Spleen (tissue), 7 donors: ENCODE measurements around the gene ZNF385C.

Source experiments
- POLR2A ChIP-seq, 3 donors: fragments of 450-650 bp; IDR thresholded peaks; one replicate each; pipeline ENCODE4 v1.5.1; 2017; ENCODE audit warnings: antibody characterized with exemption in 3 of 3, mild to moderate bottlenecking in 1 of 3
- TF ChIP-seq, protein P1 (sequence below), 11 experiments: fragments of 200-600 bp in 7 of 11; fragments of 450-650 bp in 4 of 11; sonication (generic) in 4 of 11; IDR thresholded peaks in 8 of 11; conservative IDR thresholded peaks in 3 of 11; 1 replicate in 7 of 11; 2 replicates in 4 of 11; pipeline versions ENCODE4 v1.4.0 to v1.8.0; 2016 to 2021; ENCODE audit warnings: antibody characterized with exemption in 11 of 11, inconsistent platforms in 4 of 11, mild to moderate bottlenecking in 1 of 11
- donor health status: DM: no; HTN: no; CAD: no; lungs with moderate emphysema.
- donor health status: DM: no; HTN: no; CAD: no.
- donor health status: DM: no; HTN: no; CAD: no.

DNA sequence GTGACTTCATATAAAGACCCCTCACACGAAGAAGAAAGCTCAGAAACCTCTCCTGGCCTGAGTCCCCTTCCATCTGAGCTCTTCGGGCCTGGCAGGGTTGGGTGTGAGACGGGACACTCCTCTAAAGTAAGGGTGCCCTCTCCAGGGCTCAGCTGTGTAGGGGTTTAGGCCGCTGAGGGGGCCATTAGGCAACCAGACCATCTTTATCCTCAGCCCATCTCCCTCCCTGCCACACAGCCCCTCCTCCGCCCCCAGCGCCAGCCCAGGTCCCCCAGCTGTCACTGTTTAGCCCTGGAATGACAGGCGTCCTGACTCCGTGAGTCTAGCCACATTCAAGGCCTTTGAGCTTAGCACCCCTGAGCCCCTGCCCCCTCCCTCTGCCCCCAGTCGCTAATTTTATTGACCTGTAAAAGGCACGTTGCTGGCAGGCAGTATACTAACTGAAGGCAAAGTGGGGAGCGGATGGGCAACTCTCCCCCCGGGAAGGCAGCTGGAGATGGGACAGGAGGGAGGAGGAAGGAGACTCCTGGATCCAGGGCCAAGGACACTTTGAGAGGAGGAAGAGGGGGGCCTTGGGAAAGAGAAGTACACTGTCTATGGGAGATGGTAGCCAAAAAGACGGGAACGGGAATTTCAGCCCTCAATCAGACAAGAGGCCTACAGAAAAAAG lies 592 bp upstream of the ZNF385C start:
- TF ChIP-seq, protein P1, sequence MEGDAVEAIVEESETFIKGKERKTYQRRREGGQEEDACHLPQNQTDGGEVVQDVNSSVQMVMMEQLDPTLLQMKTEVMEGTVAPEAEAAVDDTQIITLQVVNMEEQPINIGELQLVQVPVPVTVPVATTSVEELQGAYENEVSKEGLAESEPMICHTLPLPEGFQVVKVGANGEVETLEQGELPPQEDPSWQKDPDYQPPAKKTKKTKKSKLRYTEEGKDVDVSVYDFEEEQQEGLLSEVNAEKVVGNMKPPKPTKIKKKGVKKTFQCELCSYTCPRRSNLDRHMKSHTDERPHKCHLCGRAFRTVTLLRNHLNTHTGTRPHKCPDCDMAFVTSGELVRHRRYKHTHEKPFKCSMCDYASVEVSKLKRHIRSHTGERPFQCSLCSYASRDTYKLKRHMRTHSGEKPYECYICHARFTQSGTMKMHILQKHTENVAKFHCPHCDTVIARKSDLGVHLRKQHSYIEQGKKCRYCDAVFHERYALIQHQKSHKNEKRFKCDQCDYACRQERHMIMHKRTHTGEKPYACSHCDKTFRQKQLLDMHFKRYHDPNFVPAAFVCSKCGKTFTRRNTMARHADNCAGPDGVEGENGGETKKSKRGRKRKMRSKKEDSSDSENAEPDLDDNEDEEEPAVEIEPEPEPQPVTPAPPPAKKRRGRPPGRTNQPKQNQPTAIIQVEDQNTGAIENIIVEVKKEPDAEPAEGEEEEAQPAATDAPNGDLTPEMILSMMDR (IDR thresholded peaks at IDR 0.05 in 8 of 11, conservative IDR thresholded peaks at IDR 0.05 in 3 of 11) = no peak
- no peak for TF ChIP-seq POLR2A (IDR thresholded peaks at IDR 0.05)
